ENCODE results near the gene PCDH1. TPM values are rescaled to one million over a fixed set of nuclear protein-coding genes. Genes with fewer than 3 reads are reported as not detected.
A peak's percentile ranks its signal among the peaks of the same experiment; 100 is the strongest.

The PCDH1 gene
- polyA plus RNA-seq, 4 donors = 15.7 to 43.9 (median 24.8) TPM

- peaks cover 0 to 15% (median 3%) of the 10 kb centered on the region in 3 donors for H3K4me1 ChIP-seq (ENCODE audit: control insufficient read depth in 3 of 3, insufficient read depth in 2 of 3, low read depth in 1 of 3, low read length in 2 of 3)
Observed at GRCh38 chr5:141917760-141918159, 39.5 kb upstream of the PCDH1 start.

GRCh38 chr5:141916522-141916921, 38.3 kb upstream of the PCDH1 start:
- H3K4me1 ChIP-seq (ENCODE audit: control insufficient read depth in 3 of 3, insufficient read depth in 2 of 3, low read depth in 1 of 3, low read length in 2 of 3) = peaks cover 0 to 15% (median 0%) of the 10 kb centered on the region in 3 donors
- 50 to 64% (median 54%) methylated on average over 2 of the region's 2 CpGs for WGBS, 3 donors
- no peak for DNase-seq

More at GRCh38 chr5:141917760-141918159, 39.5 kb upstream of the PCDH1 start:
- WGBS, 3 donors = 69 to 82% (median 79%) methylated on average over 5 of the region's 5 CpGs
- FAIRE-seq (no peak), DNase-seq (no peak)
- Histone ChIP-seq H3K36me3 (ENCODE audit: control insufficient read depth in 3 of 3, insufficient read depth in 2 of 3, low read depth in 1 of 3, low read length in 3 of 3) (no peaks in the 10 kb centered on the region), H3K9me3 (ENCODE audit: control insufficient read depth in 2 of 2, insufficient read depth in 1 of 2, low read depth in 1 of 2, low read length in 1 of 2) (no peaks in the 10 kb centered on the region), H3K4me3 (ENCODE audit: low read depth in 1 of 3, low read length in 3 of 3) (no peak overlapping the region), H3K27me3 (ENCODE audit: control insufficient read depth in 3 of 3, insufficient read depth in 3 of 3, low read length in 3 of 3) (peaks cover 0 to 13% (median 0%) of the 10 kb centered on the region in 3 donors), H3K27ac (ENCODE audit: low read depth in 1 of 3, low read length in 2 of 3) (no peak overlapping the region)

GRCh38 chr5:141915881-141916336, 37.7 kb upstream of the PCDH1 start:
- Histone ChIP-seq H3K27ac (ENCODE audit: low read depth in 1 of 3, low read length in 2 of 3) (no peak overlapping the region), H3K4me1 (ENCODE audit: control insufficient read depth in 3 of 3, insufficient read depth in 2 of 3, low read depth in 1 of 3, low read length in 2 of 3) (peaks cover 0 to 15% (median 0%) of the 10 kb centered on the region in 3 donors), H3K4me3 (ENCODE audit: low read depth in 1 of 3, low read length in 3 of 3) (no peak overlapping the region), H3K27me3 (ENCODE audit: control insufficient read depth in 3 of 3, insufficient read depth in 3 of 3, low read length in 3 of 3) (peaks cover 0 to 14% (median 0%) of the 10 kb centered on the region in 3 donors), H3K9me3 (ENCODE audit: control insufficient read depth in 2 of 2, insufficient read depth in 1 of 2, low read depth in 1 of 2, low read length in 1 of 2) (no peaks in the 10 kb centered on the region), H3K36me3 (ENCODE audit: control insufficient read depth in 3 of 3, insufficient read depth in 2 of 3, low read depth in 1 of 3, low read length in 3 of 3) (no peaks in the 10 kb centered on the region)
- WGBS, 3 donors = 53 to 78% (median 76%) methylated on average over 6 of the region's 6 CpGs
- no peak for DNase-seq
- FAIRE-seq = no peak

More at GRCh38 chr5:141916522-141916921, 38.3 kb upstream of the PCDH1 start:
- H3K9me3 ChIP-seq (ENCODE audit: control insufficient read depth in 2 of 2, insufficient read depth in 1 of 2, low read depth in 1 of 2, low read length in 1 of 2) = no peaks in the 10 kb centered on the region
- FAIRE-seq = no peak
- H3K36me3 ChIP-seq (ENCODE audit: control insufficient read depth in 3 of 3, insufficient read depth in 2 of 3, low read depth in 1 of 3, low read length in 3 of 3) = no peaks in the 10 kb centered on the region
- H3K4me3 ChIP-seq (ENCODE audit: low read depth in 1 of 3, low read length in 3 of 3) = no peak overlapping the region
- no peak overlapping the region for H3K27ac ChIP-seq (ENCODE audit: low read depth in 1 of 3, low read length in 2 of 3)
- peaks cover 0 to 14% (median 0%) of the 10 kb centered on the region in 3 donors for H3K27me3 ChIP-seq (ENCODE audit: control insufficient read depth in 3 of 3, insufficient read depth in 3 of 3, low read length in 3 of 3)

- DNase-seq (no peak), FAIRE-seq (no peak)
- H3K4me3 ChIP-seq (ENCODE audit: low read depth in 1 of 3, low read length in 3 of 3) = no peak overlapping the region
- peaks cover 0 to 12% (median 0%) of the 10 kb centered on the region in 3 donors for H3K4me1 ChIP-seq (ENCODE audit: control insufficient read depth in 3 of 3, insufficient read depth in 2 of 3, low read depth in 1 of 3, low read length in 2 of 3)
- WGBS, 3 donors = 92 to 95% (median 94%) methylated on average over 3 of the region's 3 CpGs
- no peak overlapping the region for H3K27ac ChIP-seq (ENCODE audit: low read depth in 1 of 3, low read length in 2 of 3)
- peaks cover 0 to 14% (median 0%) of the 10 kb centered on the region in 3 donors for H3K27me3 ChIP-seq (ENCODE audit: control insufficient read depth in 3 of 3, insufficient read depth in 3 of 3, low read length in 3 of 3)
- no peaks in the 10 kb centered on the region for H3K9me3 ChIP-seq (ENCODE audit: control insufficient read depth in 2 of 2, insufficient read depth in 1 of 2, low read depth in 1 of 2, low read length in 1 of 2)
- no peaks in the 10 kb centered on the region for H3K36me3 ChIP-seq (ENCODE audit: control insufficient read depth in 3 of 3, insufficient read depth in 2 of 3, low read depth in 1 of 3, low read length in 3 of 3)
Observed at GRCh38 chr5:141914797-141915196, 36.6 kb upstream of the PCDH1 start.

GRCh38 chr5:141914199-141914743, 36.1 kb upstream of the PCDH1 start:
- peak; percentile 49 to 78 for DNase-seq
- Histone ChIP-seq H3K9me3 (ENCODE audit: control insufficient read depth in 2 of 2, insufficient read depth in 1 of 2, low read depth in 1 of 2, low read length in 1 of 2) (no peaks in the 10 kb centered on the region), H3K4me1 (ENCODE audit: control insufficient read depth in 3 of 3, insufficient read depth in 2 of 3, low read depth in 1 of 3, low read length in 2 of 3) (peaks cover 0 to 6% (median 0%) of the 10 kb centered on the region in 3 donors), H3K36me3 (ENCODE audit: control insufficient read depth in 3 of 3, insufficient read depth in 2 of 3, low read depth in 1 of 3, low read length in 3 of 3) (no peaks in the 10 kb centered on the region), H3K4me3 (ENCODE audit: low read depth in 1 of 3, low read length in 3 of 3) (peak overlapping the region in 2 of 3 donors; percentile 2 to 27), H3K27ac (ENCODE audit: low read depth in 1 of 3, low read length in 2 of 3) (no peak overlapping the region), H3K27me3 (ENCODE audit: control insufficient read depth in 3 of 3, insufficient read depth in 3 of 3, low read length in 3 of 3) (peaks cover 0 to 14% (median 0%) of the 10 kb centered on the region in 3 donors)
- WGBS, 3 donors = 6 to 10% (median 8%) methylated on average over 35 to 40 of the region's 40 CpGs
- no peak for FAIRE-seq

GRCh38 chr5:141913560-141914198, 35.5 kb upstream of the PCDH1 start:
- no peak for FAIRE-seq
- Histone ChIP-seq H3K4me3 (ENCODE audit: low read depth in 1 of 3, low read length in 3 of 3) (peak overlapping the region in 2 of 3 donors; percentile 2 to 27), H3K27ac (ENCODE audit: low read depth in 1 of 3, low read length in 2 of 3) (no peak overlapping the region)

GRCh38 chr5:141910271-141910673, 32.1 kb upstream of the PCDH1 start:
- DNase-seq = no peak
- Histone ChIP-seq H3K4me1 (ENCODE audit: control insufficient read depth in 3 of 3, insufficient read depth in 2 of 3, low read depth in 1 of 3, low read length in 2 of 3) (peaks cover 0 to 5% (median 0%) of the 10 kb centered on the region in 3 donors), H3K27ac (ENCODE audit: low read depth in 1 of 3, low read length in 2 of 3) (no peak overlapping the region), H3K9me3 (ENCODE audit: control insufficient read depth in 2 of 2, insufficient read depth in 1 of 2, low read depth in 1 of 2, low read length in 1 of 2) (no peaks in the 10 kb centered on the region), H3K4me3 (ENCODE audit: low read depth in 1 of 3, low read length in 3 of 3) (no peak overlapping the region), H3K27me3 (ENCODE audit: control insufficient read depth in 3 of 3, insufficient read depth in 3 of 3, low read length in 3 of 3) (peaks cover 0 to 14% (median 0%) of the 10 kb centered on the region in 3 donors), H3K36me3 (ENCODE audit: control insufficient read depth in 3 of 3, insufficient read depth in 2 of 3, low read depth in 1 of 3, low read length in 3 of 3) (no peaks in the 10 kb centered on the region)
- WGBS, 3 donors = 64 to 71% (median 68%) methylated on average over 2 of the region's 2 CpGs
- no peak for FAIRE-seq

More at GRCh38 chr5:141913560-141914198, 35.5 kb upstream of the PCDH1 start:
- Histone ChIP-seq H3K4me1 (ENCODE audit: control insufficient read depth in 3 of 3, insufficient read depth in 2 of 3, low read depth in 1 of 3, low read length in 2 of 3) (peaks cover 0 to 5% (median 0%) of the 10 kb centered on the region in 3 donors), H3K36me3 (ENCODE audit: control insufficient read depth in 3 of 3, insufficient read depth in 2 of 3, low read depth in 1 of 3, low read length in 3 of 3) (no peaks in the 10 kb centered on the region), H3K27me3 (ENCODE audit: control insufficient read depth in 3 of 3, insufficient read depth in 3 of 3, low read length in 3 of 3) (peaks cover 0 to 14% (median 0%) of the 10 kb centered on the region in 3 donors), H3K9me3 (ENCODE audit: control insufficient read depth in 2 of 2, insufficient read depth in 1 of 2, low read depth in 1 of 2, low read length in 1 of 2) (no peaks in the 10 kb centered on the region)
- 20 to 36% (median 33%) methylated on average over 16 of the region's 16 CpGs for WGBS, 3 donors
- no peak for DNase-seq

- Histone ChIP-seq H3K27me3 (ENCODE audit: control insufficient read depth in 3 of 3, insufficient read depth in 3 of 3, low read length in 3 of 3) (peaks cover 0 to 14% (median 0%) of the 10 kb centered on the region in 3 donors), H3K27ac (ENCODE audit: low read depth in 1 of 3, low read length in 2 of 3) (no peak overlapping the region), H3K4me1 (ENCODE audit: control insufficient read depth in 3 of 3, insufficient read depth in 2 of 3, low read depth in 1 of 3, low read length in 2 of 3) (peaks cover 0 to 5% (median 0%) of the 10 kb centered on the region in 3 donors), H3K4me3 (ENCODE audit: low read depth in 1 of 3, low read length in 3 of 3) (no peak overlapping the region), H3K36me3 (ENCODE audit: control insufficient read depth in 3 of 3, insufficient read depth in 2 of 3, low read depth in 1 of 3, low read length in 3 of 3) (no peaks in the 10 kb centered on the region), H3K9me3 (ENCODE audit: control insufficient read depth in 2 of 2, insufficient read depth in 1 of 2, low read depth in 1 of 2, low read length in 1 of 2) (no peaks in the 10 kb centered on the region)
- 84 to 96% (median 94%) methylated on average over 4 of the region's 4 CpGs for WGBS, 3 donors
- FAIRE-seq (no peak), DNase-seq (no peak)
Observed at GRCh38 chr5:141909212-141909611, 31.0 kb upstream of the PCDH1 start.
